Measurements from ENCODE around the gene MAP4.

DNA sequence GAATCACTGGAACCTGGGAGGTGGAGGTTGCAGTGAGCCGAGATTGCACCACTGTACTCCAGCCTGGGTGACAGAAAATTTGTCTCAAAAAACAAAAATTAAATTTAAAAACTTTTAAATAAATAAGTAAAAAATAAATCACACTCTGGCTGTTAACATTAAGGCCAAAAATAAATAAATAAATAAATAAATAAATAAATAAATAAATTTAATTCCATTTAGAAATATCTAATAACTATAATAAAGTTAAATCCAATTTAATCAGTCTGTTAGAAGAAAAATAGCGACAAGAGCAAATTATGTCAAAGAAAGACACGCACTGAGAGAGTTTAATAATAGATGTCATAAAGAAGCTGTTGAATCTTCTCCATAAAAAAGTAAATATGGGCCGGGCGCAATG, 13.4 kb downstream of the MAP4 start:
- TF ChIP-seq CTCF (IDR thresholded peaks at IDR 0.05) (no peak), EZH2 (IDR thresholded peaks at IDR 0.05) (no peak), EZH2phosphoT487 (IDR thresholded peaks at IDR 0.05) (no peak)

Data from neural progenitor cell (in vitro differentiated cells).